K562 (cell line): Measurements from ENCODE around the gene SURF6. TPM values are rescaled to one million over a fixed set of nuclear protein-coding genes. Genes with fewer than 3 reads are reported as not detected.

Source experiments
- AFF4 ChIP-seq: sonication (generic); formaldehyde crosslinking; IDR thresholded peaks from 2 replicates; pipeline ENCODE4 v1.8.0; 2023; ENCODE audit warnings: mild to moderate bottlenecking, missing genetic modification reagents
- ATF3 ChIP-seq, 2 experiments: fragments of 450-650 bp in 1 of 2; sonication (generic) in 1 of 2; formaldehyde crosslinking in 1 of 2; IDR thresholded peaks in 1 of 2; conservative IDR thresholded peaks in 1 of 2; 2 replicates each; pipeline versions ENCODE4 v1.6.1 to v1.8.1; 2016 to 2023; ENCODE audit warnings: mild to moderate bottlenecking in 2 of 2, moderate library complexity in 2 of 2, inconsistent platforms in 1 of 2, missing genetic modification reagents in 1 of 2
- HDAC2 ChIP-seq: fragments of 450-650 bp; IDR thresholded peaks from 2 replicates; pipeline ENCODE4 v1.6.1; 2016; ENCODE audit warnings: mild to moderate bottlenecking
- KLF6 ChIP-seq: fragments of 250-450 bp; sonication (Bioruptor Pico); IDR thresholded peaks from 2 replicates; pipeline ENCODE4 v1.4.0; 2020; ENCODE audit warnings: mild to moderate bottlenecking, moderate library complexity, borderline replicate concordance
- L3MBTL2 ChIP-seq: fragments of 450-650 bp; IDR thresholded peaks from 2 replicates; pipeline ENCODE4 v1.6.1; 2016; ENCODE audit warnings: mild to moderate bottlenecking, moderate library complexity
- PRDM10 ChIP-seq: fragments of 450-650 bp; IDR thresholded peaks from 2 replicates; pipeline ENCODE4 v1.6.1; 2018; ENCODE audit not compliant: partially characterized antibody
- PTTG1 ChIP-seq: fragments of 450-650 bp; IDR thresholded peaks from 2 replicates; pipeline ENCODE4 v1.6.1; 2016; ENCODE audit warnings: low read depth, mild to moderate bottlenecking, missing genetic modification characterization, missing compliant biosample characterization
- TFAP4 ChIP-seq: sonication (generic); formaldehyde crosslinking; IDR thresholded peaks from 2 replicates; pipeline ENCODE4 v1.8.0; 2022; ENCODE audit warnings: missing genetic modification reagents, mild to moderate bottlenecking, moderate library complexity, borderline replicate concordance
- ZBED1 ChIP-seq: IDR thresholded peaks from 2 replicates; pipeline ENCODE4 v1.6.1; 2014
- ZNF311 ChIP-seq: fragments of 250-450 bp; sonication (Bioruptor Pico); IDR thresholded peaks from 2 replicates; pipeline ENCODE4 v1.4.0; 2020; ENCODE audit warnings: mild to moderate bottlenecking, moderate library complexity
- ZNF431 ChIP-seq: sonication (generic); formaldehyde crosslinking; IDR thresholded peaks from 2 replicates; pipeline ENCODE4 v1.8.0; 2022; ENCODE audit warnings: mild to moderate bottlenecking, missing genetic modification reagents
- ZNF740 ChIP-seq, 3 experiments: fragments of 200-800 bp in 1 of 3; sonication (Bioruptor generic) in 1 of 3; sonication (generic) in 1 of 3; formaldehyde crosslinking in 1 of 3; IDR thresholded peaks; 2 replicates each; pipeline versions ENCODE4 v1.6.1 to v1.8.0; 2016 to 2022; ENCODE audit warnings: mild to moderate bottlenecking in 2 of 3, missing compliant biosample characterization in 2 of 3, missing genetic modification characterization in 2 of 3, missing genetic modification reagents in 1 of 3
- polyA plus RNA-seq, 8 experiments: library from polyadenylated mRNA; depleted of rRNA in 4 of 8; stranded (reverse) in 5 of 8; unstranded in 3 of 8; fragments of >200 nt; fragmentation: Nextera tagmentation in 2 of 8; fragmentation: Illumina TruSeq in 1 of 8; extraction: Ambion mirVana in 2 of 8; extraction: Trizol in 1 of 8; gene quantifications; 2 replicates each; pipeline versions ENCODE4 v1.2.1 to v1.2.3, GENCODE V29; 2011 to 2014; ENCODE audit warnings: inconsistent platforms in 1 of 8, missing spikeins in 1 of 8
- total RNA-seq, 7 experiments: library from RNA; depleted of rRNA in 6 of 7; stranded (reverse); fragments of >200 nt in 6 of 7; fragmentation: Illumina TruSeq in 2 of 7; extraction: Trizol in 2 of 7; gene quantifications; 2 replicates each; pipeline versions ENCODE4 v1.2.1 to v1.2.3, GENCODE V29; 2011 to 2021; ENCODE audit warnings: low replicate concordance in 1 of 7

SURF6 gene
- total and polyA plus RNA-seq, 9 of the 15 experiments (the other 6 are each of a cell fraction or from before 2014, with no cell fraction given) = 1.4 to 68.3 (median 14.7) TPM

GRCh38 chr9:133283255-133284032 is 52.5 kb downstream of the SURF6 start (continued):
- TF ChIP-seq ZNF431 (CRISPR knock-in tag) (0 out of 2 replicates have a peak, but pooled peaks have one; percentile 19), L3MBTL2 (peak; percentile 89), ZNF311 (CRISPR knock-in tag) (peak; percentile 89), TFAP4 (peak; percentile 75; the same call in 1 of the 2 replicates), ATF3 (IDR thresholded peaks at IDR 0.05) (peak; percentile 51), ATF3 (CRISPR knock-in tag; conservative IDR thresholded peaks at IDR 0.05) (peak; percentile 82; the same call in 1 of the 2 replicates), HDAC2 (peak; percentile 96), KLF6 (CRISPR knock-in tag) (peak; percentile 59; the same call in 1 of the 2 replicates), ZBED1 (0 out of 2 replicates have a peak, but pooled peaks have one; percentile 26), ZNF740 (CRISPR knock-in tag; IDR thresholded peaks at IDR 0.05) (0 out of 2 replicates have a peak, but pooled peaks have one; percentile 20), ZNF740 (tag; IDR thresholded peaks at IDR 0.05) (peak in 1 of 2 experiments; percentile 91; a peak in 2 of 4 replicates), PTTG1 (peak; percentile 86), PRDM10 (peak; percentile 48), AFF4 (0 out of 2 replicates have a peak, but pooled peaks have one; percentile 25)
